HG02642 (cell line): ENCODE results near the gene MIER2.
"Not testable (repeated sequence)": the region's sequence is repeated elsewhere in the genome, so short reads cannot be mapped to it uniquely, and the experiment has no call there.

Source experiments
- ATAC-seq: cut with Tn5 transposase; IDR thresholded peaks from one replicate; pipeline ENCODE4 v1.9.1; 2021; ENCODE audit warnings: mild to moderate bottlenecking; ENCODE audit not compliant: unreplicated experiment, poor library complexity

Gene MIER2

DNA sequence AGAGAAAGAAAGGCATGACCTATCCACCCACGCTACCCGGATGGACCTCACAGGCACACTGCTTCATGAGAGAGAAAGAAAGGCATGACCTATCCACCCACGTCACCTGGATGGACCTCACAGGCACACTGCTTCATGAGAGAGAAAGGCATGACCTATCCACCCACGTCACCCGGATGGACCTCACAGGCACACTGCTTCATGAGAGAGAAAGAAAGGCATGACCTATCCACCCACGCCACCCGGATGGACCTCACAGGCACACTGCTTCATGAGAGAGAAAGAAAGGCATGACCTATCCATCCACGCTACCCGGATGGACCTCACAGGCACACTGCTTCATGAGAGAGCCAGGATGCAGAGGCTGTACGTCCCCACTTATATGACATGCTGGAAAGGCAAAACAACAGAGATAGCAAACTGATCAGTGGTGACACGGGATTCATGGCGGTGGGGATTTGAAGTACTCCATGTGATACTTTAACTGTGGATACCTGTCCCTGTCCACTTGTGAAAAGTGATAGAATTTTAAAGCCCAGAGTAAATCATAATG, 73.8 kb downstream of the MIER2 start:
- ATAC-seq: not testable (repeated sequence)

DNA sequence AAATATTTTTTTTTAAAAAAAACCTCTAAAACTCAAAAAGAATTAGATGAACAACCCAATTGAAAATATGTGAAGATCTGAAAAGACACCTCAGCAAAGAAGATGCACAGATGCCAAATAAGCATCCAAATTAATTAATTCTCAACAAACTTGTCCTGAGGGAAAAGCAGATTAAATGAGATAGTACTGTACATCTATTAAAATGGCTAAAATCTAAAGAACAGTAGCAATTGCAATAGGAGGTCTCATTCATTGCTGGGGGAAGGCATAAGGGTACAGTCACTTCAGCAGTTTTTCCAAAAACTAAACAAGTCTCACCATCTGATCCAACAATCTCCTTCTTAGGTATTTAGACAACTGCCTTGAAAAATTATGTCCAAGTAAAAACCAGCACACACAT, 75.4 kb downstream of the MIER2 start:
- no peak for ATAC-seq

DNA sequence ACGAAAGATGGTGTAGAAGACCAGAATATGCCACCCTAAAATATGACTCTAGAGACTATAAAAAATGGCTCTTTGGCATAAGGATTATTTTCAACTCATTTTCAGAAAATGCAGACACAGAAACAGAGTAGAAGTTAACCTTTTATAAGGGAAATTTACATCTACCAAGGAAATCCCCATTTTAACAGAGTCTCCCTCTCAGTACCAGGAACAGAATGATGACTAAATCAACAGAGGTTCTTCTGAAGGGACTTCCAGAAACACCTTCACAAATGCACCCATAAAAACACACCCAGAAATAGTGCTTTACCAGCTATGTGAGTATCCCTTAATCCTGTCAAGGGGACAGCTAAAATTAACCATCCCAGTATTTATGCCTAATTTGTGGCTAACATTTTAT, 82.5 kb downstream of the MIER2 start:
- no peak for ATAC-seq

DNA sequence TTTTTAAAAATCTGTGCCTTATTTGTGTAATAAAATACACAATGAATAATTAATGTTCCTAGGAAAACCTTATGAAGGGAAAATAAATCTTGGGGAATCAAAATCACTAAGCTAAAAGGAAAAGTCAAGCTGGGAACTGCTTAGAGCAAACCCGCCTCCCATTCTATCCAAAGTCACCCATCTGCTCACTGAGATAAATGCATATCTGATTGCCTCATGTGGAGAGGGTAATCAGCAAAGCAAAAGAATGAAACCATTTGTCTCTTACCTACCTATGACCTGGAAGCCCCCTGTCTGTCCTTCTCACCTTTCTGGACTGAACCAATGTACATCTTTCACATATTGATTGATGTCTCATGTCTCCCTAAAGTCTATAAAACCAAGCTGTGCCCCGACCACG, 87.8 kb downstream of the MIER2 start:
- ATAC-seq: not testable (repeated sequence)
